K562 (cell line): ENCODE data around the gene SEC14L2. TPM values are rescaled to one million over a fixed set of nuclear protein-coding genes. Genes with fewer than 3 reads are reported as not detected.
A peak's percentile ranks its signal among the peaks of the same experiment; 100 is the strongest.

Source experiments
- ATAC-seq: fragments of 200-7000 bp; cut with Tn5 transposase; 3 replicates; pipeline ENCODE4 v1.9.1; 2020; ENCODE audit warnings: moderate library complexity
- BruUV-seq: library from RNA; stranded (reverse); fragments of 400-500 nt; replicated peaks from 2 replicates; lab custom pipeline; 2021; lab: Mats Ljungman, UMichigan
- CTCF ChIA-PET: fragments of 300-600 bp; formaldehyde crosslinking; extraction: SDS; loops from one replicate; lab custom pipeline; 2021; ENCODE audit warnings: low intra/inter-chr PET ratio; lab: Yijun Ruan, JAX
- POLR2A ChIA-PET: fragments of 300-600, 350-650 bp; sonication (Branson Sonifier 250); formaldehyde crosslinking; extraction: SDS; loops from one replicate; lab custom pipeline; 2021; ENCODE audit warnings: antibody characterized with exemption, inconsistent platforms; lab: Yijun Ruan, JAX
- DNase-seq, 4 experiments: peaks; one replicate each; pipeline versions ENCODE4 v3.0.0 to v3.0.0-alpha.2; 2011 to 2018; ENCODE audit warnings: low spot score in 3 of 4, mixed read lengths in 3 of 4; ENCODE audit errors: extremely low read depth in 1 of 4
- FAIRE-seq: peaks from 2 replicates; lab custom pipeline; 2011; peaks lifted over from hg19 to GRCh38; lab: Jason Lieb, UNC
- H2AFZ ChIP-seq: 2 replicates; pipeline ENCODE4 v1.6.0; 2011; ENCODE audit warnings: low read depth, low read length, control low read depth, inconsistent platforms
- H3K27ac ChIP-seq: fragments of 200-600 bp; 3 replicates; pipeline ENCODE4 v1.8.0; 2011; ENCODE audit warnings: low read depth, mild to moderate bottlenecking, control low read depth, inconsistent platforms, low read length, moderate library complexity, mixed read lengths; ENCODE audit errors: extremely low read depth
- H3K27me3 ChIP-seq, 2 experiments: fragments of 300-600 bp in 1 of 2; 2 replicates in 1 of 2; 3 replicates in 1 of 2; pipeline versions ENCODE4 v1.6.0 to v1.8.0; 2011; ENCODE audit warnings: inconsistent platforms in 2 of 2, low read length in 2 of 2, mild to moderate bottlenecking in 1 of 2, mixed read lengths in 1 of 2, moderate library complexity in 1 of 2; ENCODE audit not compliant: control insufficient read depth in 2 of 2, insufficient read depth in 2 of 2
- H3K36me3 ChIP-seq: fragments of 300-600 bp; 3 replicates; pipeline ENCODE4 v1.8.0; 2011; ENCODE audit warnings: mild to moderate bottlenecking, low read length, inconsistent platforms; ENCODE audit not compliant: control insufficient read depth, insufficient read depth
- H3K4me1 ChIP-seq, 2 experiments: fragments of 200-600 bp in 1 of 2; replicated peaks in 1 of 2; 2 replicates in 1 of 2; 3 replicates in 1 of 2; pipeline versions ENCODE4 v1.5.1 to v1.8.0; 2011; ENCODE audit warnings: inconsistent platforms in 2 of 2, low read length in 2 of 2, mild to moderate bottlenecking in 1 of 2, mixed read lengths in 1 of 2, moderate library complexity in 1 of 2; ENCODE audit not compliant: control insufficient read depth in 2 of 2, insufficient read depth in 2 of 2
- H3K4me2 ChIP-seq: 2 replicates; pipeline ENCODE4 v1.6.1; 2011; ENCODE audit warnings: low read length, control low read depth, inconsistent platforms, mixed read lengths; ENCODE audit not compliant: insufficient read depth
- H3K4me3 ChIP-seq: fragments of 200-600 bp; sonication (generic), shearing (Covaris generic); 2 replicates; pipeline ENCODE4 v1.5.1; 2016; ENCODE audit warnings: control low read depth, inconsistent platforms
- H3K79me2 ChIP-seq: fragments of 200-600 bp; 3 replicates; pipeline ENCODE4 v1.8.0; 2011; ENCODE audit warnings: low read length, inconsistent platforms; ENCODE audit not compliant: control insufficient read depth, insufficient read depth
- H3K9ac ChIP-seq, 2 experiments: 2 replicates each; pipeline versions ENCODE4 v1.6.0 to v1.6.1; 2011; ENCODE audit warnings: low read depth in 2 of 2, low read length in 2 of 2, control low read depth in 1 of 2, inconsistent platforms in 1 of 2, mild to moderate bottlenecking in 1 of 2, mixed read lengths in 1 of 2; ENCODE audit not compliant: insufficient read depth in 1 of 2
- H3K9me1 ChIP-seq: one replicate; pipeline ENCODE4 v1.6.0; 2011; ENCODE audit warnings: inconsistent platforms, mild to moderate bottlenecking, low read length, moderate library complexity; ENCODE audit not compliant: control insufficient read depth, insufficient read depth
- H3K9me3 ChIP-seq: replicated peaks from 2 replicates; pipeline ENCODE4 v1.5.1; 2011; ENCODE audit warnings: low read depth, low read length, inconsistent platforms; ENCODE audit not compliant: control insufficient read depth, insufficient read depth
- H4K20me1 ChIP-seq: replicated peaks from 2 replicates; pipeline ENCODE4 v1.6.1; 2011; ENCODE audit warnings: low read length, inconsistent platforms, mixed read lengths; ENCODE audit not compliant: control insufficient read depth, insufficient read depth
- C11orf30 ChIP-seq: fragments of 450-650 bp; IDR thresholded peaks from 2 replicates; pipeline ENCODE4 v1.6.1; 2016; ENCODE audit warnings: low read depth, mild to moderate bottlenecking
- ELK3 ChIP-seq: fragments of 450-650 bp; formaldehyde crosslinking; IDR thresholded peaks from 2 replicates; pipeline ENCODE4 v1.4.0; 2020; ENCODE audit warnings: mild to moderate bottlenecking
- ETV1 ChIP-seq: fragments of 450-650 bp; conservative IDR thresholded peaks from 2 replicates; pipeline ENCODE4 v1.6.1; 2016; ENCODE audit warnings: missing genetic modification characterization, control low read depth, low read depth, missing compliant biosample characterization
- GATAD2A ChIP-seq: fragments of 450-650 bp; IDR thresholded peaks from 2 replicates; pipeline ENCODE4 v1.6.1; 2017
- HDAC2 ChIP-seq: fragments of 450-650 bp; IDR thresholded peaks from 2 replicates; pipeline ENCODE4 v1.6.1; 2016; ENCODE audit warnings: mild to moderate bottlenecking
- MTA3 ChIP-seq: fragments of 450-650 bp; formaldehyde crosslinking; IDR thresholded peaks from 2 replicates; pipeline ENCODE4 v1.6.1; 2017; ENCODE audit warnings: mild to moderate bottlenecking, borderline replicate concordance
- U2AF2 ChIP-seq: fragments of 200-400 bp; formaldehyde crosslinking; optimal IDR thresholded peaks from 2 replicates; pipeline ENCODE3; 2017; ENCODE audit warnings: low read depth, mild to moderate bottlenecking, low read length
- ZNF551 ChIP-seq: fragments of 250-450 bp; sonication (Bioruptor Pico); IDR thresholded peaks from 2 replicates; pipeline ENCODE4 v1.5.0; 2021; ENCODE audit warnings: mild to moderate bottlenecking, moderate library complexity
- WGBS: fragments of 100-300 bp; shearing (Covaris generic); methylation state at CpG from one replicate; pipeline ENCODE4 v1.1.6; 2016; ENCODE audit warnings: low coverage, mixed read lengths; ENCODE audit not compliant: insufficient coverage; ENCODE audit errors: missing lambda C conversion rate; 5-methylcytosine and 5-hydroxymethylcytosine counted together
- in situ Hi-C: fragments of 300-500 bp; cut with MboI; formaldehyde crosslinking; loops from 4 replicates; pipeline ENCODE4 v1.15.0; 2018; ENCODE audit warnings: inconsistent platforms, mixed read lengths
- intact Hi-C: fragments of 100-400 bp; cut with micrococcal nuclease; formaldehyde crosslinking; loops from 2 replicates; pipeline ENCODE4 v1.14.2; 2022
- polyA plus RNA-seq, 8 experiments: library from polyadenylated mRNA; depleted of rRNA in 4 of 8; stranded (reverse) in 5 of 8; unstranded in 3 of 8; fragments of >200 nt; fragmentation: Nextera tagmentation in 2 of 8; fragmentation: Illumina TruSeq in 1 of 8; extraction: Ambion mirVana in 2 of 8; extraction: Trizol in 1 of 8; gene quantifications; 2 replicates each; pipeline versions ENCODE4 v1.2.1 to v1.2.3, GENCODE V29; 2011 to 2014; ENCODE audit warnings: inconsistent platforms in 1 of 8, missing spikeins in 1 of 8
- total RNA-seq, 7 experiments: library from RNA; depleted of rRNA in 6 of 7; stranded (reverse); fragments of >200 nt in 6 of 7; fragmentation: Illumina TruSeq in 2 of 7; extraction: Trizol in 2 of 7; gene quantifications; 2 replicates each; pipeline versions ENCODE4 v1.2.1 to v1.2.3, GENCODE V29; 2011 to 2021; ENCODE audit warnings: low replicate concordance in 1 of 7

SEC14L2 gene
- total and polyA plus RNA-seq, 9 of the 15 experiments (the other 6 are each of a cell fraction or from before 2014, with no cell fraction given): 0.03 to 0.17 (median 0.10) TPM

- no peaks in the 10 kb centered on the region for H3K9me3 ChIP-seq
- DNase-seq: no peak
- no peak overlapping the region for H3K4me2 ChIP-seq
- peak overlapping the region; percentile 75; the same call in 1 of the 2 replicates for H3K4me3 ChIP-seq
- no peak overlapping the region for H3K27ac ChIP-seq
- peaks cover 12 to 14% of the 10 kb centered on the region in 2 experiments; a peak in 4 of 5 replicates for H3K4me1 ChIP-seq
- no peaks in the 10 kb centered on the region for H3K27me3 ChIP-seq
- ATAC-seq: no peak
- BruUV-seq: no TSS peak
- in situ Hi-C loops (no loop called here), intact Hi-C loops (no loop called here)
- H3K9me1 ChIP-seq: no peaks in the 10 kb centered on the region
- WGBS: 54% methylated on average over 5 of the region's 22 CpGs
- FAIRE-seq: no peak
- H3K36me3 ChIP-seq: peaks cover 15% of the 10 kb centered on the region
- CTCF ChIA-PET: no interaction called here
- H3K79me2 ChIP-seq: peaks cover 38% of the 10 kb centered on the region
- no peak overlapping the region for H2AFZ ChIP-seq
- POLR2A ChIA-PET: interaction anchor here (1.0 to 2.1 kb wide), 8 partner anchors 11 to 69 kb away, joined by 3 to 8 read pairs (median 4); partner anchors contain the start of gene TBC1D10A
- TF ChIP-seq ZNF551 (CRISPR knock-in tag) (no peak), C11orf30 (no peak), MTA3 (no peak), HDAC2 (no peak), ETV1 (tag) (no peak)
- H3K9ac ChIP-seq: peak overlapping the region in 1 of 2 experiments; percentile 64; a peak in 1 of 4 replicates
- no peaks in the 10 kb centered on the region; the same call in 1 of the 2 replicates for H4K20me1 ChIP-seq
Observed at GRCh38 chr22:30357650-30358215, 39.1 kb upstream of the SEC14L2 start.

- ATAC-seq (no peak), DNase-seq (no peak), FAIRE-seq (no peak)
- H3K36me3 ChIP-seq: peaks cover 11% of the 10 kb centered on the region
- no peaks in the 10 kb centered on the region for H4K20me1 ChIP-seq
- ChIA-PET POLR2A (interaction anchor here (0.6 to 1.5 kb wide), 4 partner anchors 10 to 58 kb away, joined by 3 to 4 read pairs (median 4); no protein-coding TSS in a partner anchor), CTCF (no interaction called here)
- H2AFZ ChIP-seq: no peak overlapping the region
- no peaks in the 10 kb centered on the region for H3K9me3 ChIP-seq
- peaks cover 34% of the 10 kb centered on the region for H3K79me2 ChIP-seq
- H3K27ac ChIP-seq: no peak overlapping the region
- no peaks in the 10 kb centered on the region for H3K27me3 ChIP-seq
- no TSS peak for BruUV-seq
- H3K4me1 ChIP-seq: peaks cover 12 to 14% of the 10 kb centered on the region in 2 experiments; a peak in 4 of 5 replicates
- in situ Hi-C loops: no loop called here
- TF ChIP-seq ELK3 (CRISPR knock-in tag) (no peak), GATAD2A (no peak), U2AF2 (no peak)
- WGBS: 41% methylated on average over 5 of the region's 6 CpGs
- H3K9me1 ChIP-seq: no peaks in the 10 kb centered on the region
- no peak overlapping the region for H3K9ac ChIP-seq
- H3K4me3 ChIP-seq: no peak overlapping the region
- intact Hi-C loops: no loop called here
- no peak overlapping the region for H3K4me2 ChIP-seq
Observed at GRCh38 chr22:30358541-30358940, 38.3 kb upstream of the SEC14L2 start.
